Nucleus accumbens (tissue), 56 donors: ENCODE results near the gene ACAD10.
"Not testable (repeated sequence)": the region's sequence is repeated elsewhere in the genome, so short reads cannot be mapped to it uniquely, and the experiment has no call there.

Source experiments
- DNase-seq, 56 donors: peaks; one replicate each; lab custom pipeline; 2025; lab: John Stamatoyannopoulos, UW

The ACAD10 gene

DNA sequence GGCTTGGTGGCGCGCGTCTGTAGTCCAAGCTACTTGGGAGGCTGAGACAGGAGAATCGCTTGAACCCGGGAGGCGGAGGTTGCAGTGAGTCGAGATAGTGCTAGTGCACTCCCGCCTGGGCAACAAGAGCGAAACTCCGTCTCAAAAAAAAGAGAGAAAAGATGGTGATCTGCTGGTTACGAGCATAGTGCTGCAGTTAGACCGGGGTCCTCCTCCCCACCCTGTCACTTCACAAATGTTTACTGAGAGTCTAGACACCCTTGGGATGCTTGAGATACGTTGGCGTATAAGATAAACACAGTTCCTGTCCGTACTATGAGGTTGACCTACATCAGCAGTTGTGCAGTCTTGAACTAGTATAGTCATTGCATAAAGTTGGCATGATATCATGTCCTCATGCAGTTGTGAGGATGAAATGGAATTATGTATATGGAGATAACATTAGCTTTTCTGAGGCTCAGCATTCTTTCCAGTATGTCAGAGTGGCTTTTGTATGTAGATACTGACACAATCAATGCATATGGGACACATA is 787 bp downstream of the ACAD10 start:
- DNase-seq = no peak

DNA sequence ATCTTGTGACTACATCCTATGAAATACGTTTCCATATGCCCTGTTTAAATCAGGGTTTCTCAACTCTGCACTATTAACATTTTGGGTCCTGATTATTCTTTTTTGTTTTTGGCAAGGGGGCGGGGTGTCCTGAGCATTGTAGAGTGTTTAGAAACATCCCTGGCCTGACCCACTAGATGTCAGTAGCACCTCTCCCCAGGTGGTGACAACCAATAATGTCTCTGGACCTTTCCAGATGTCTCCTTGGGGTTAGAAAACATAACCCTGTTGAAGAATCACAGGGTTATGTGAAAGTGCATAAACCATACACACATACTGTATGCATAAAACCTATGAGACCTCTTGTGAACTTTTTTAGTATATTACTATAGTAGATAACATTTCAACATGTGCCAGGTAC is 1.4 kb downstream of the ACAD10 start:
- no peak for DNase-seq

DNA sequence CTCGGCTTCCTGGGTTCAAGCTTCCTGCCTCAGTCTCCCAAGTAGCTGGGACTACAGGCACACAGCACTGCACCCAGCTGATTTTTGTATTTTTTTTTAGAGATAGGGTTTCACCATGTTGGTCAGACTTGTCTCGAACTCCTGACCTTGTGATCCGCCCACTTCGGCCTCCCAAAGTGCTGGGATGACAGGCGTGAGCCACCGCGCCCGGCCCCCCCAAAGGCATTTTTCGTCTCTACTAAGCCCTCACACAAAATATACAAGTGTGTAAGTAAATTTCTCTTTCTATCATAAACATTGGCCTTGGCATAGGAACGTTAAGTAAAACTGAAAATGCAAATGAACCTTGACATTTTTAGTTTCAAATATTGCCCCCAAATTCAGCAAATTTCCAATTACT is 2.1 kb downstream of the ACAD10 start:
- DNase-seq = no peak

DNA sequence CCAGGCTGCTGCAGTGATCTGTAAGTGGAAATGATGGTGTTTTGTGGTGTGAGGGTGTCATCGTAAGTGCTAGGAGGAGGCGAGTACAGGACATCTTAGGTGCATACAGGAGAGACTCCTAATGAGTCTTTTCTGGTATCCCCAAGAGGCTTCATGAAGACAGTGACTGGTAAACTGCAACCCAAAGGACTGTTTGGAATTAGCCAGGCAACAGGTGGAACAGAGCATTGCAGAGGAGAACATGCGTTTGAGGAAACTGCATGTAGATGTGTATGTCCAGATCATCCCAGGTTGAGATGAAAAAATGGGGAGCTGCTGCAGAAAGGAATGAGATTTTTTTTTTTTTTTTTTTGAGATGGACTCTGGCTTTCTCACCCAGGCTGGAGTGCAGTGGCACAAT is 5.4 kb downstream of the ACAD10 start:
- no peak for DNase-seq

DNA sequence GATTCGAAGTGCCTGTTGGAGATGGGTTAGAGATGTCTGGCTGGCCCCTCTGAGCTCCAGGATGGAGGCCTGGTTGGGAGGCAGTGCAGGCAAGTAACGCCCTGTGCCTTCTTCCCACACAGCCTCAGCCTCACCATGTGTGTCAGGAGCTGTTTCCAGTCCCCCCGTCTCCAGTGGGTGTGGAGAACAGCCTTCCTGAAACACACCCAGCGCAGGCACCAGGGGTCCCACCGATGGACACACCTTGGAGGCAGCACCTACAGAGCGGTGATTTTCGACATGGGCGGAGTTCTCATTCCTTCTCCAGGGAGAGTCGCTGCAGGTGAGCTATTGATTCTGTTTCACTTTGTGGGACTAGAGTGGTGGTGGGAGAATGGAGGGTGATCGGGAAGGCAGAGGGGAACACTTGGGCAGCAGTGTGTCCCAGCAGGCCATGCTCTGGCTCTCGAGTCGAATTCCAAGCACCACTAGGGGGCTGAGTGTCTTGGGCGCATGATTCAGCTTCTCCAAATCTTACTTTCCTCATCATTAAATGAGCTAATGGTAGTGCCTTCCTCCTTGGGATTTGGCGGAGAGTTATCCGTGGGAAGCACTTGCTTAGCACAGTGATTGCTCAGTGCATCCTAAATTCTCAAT is 6.8 kb downstream of the ACAD10 start:
- DNase-seq = no peak

DNA sequence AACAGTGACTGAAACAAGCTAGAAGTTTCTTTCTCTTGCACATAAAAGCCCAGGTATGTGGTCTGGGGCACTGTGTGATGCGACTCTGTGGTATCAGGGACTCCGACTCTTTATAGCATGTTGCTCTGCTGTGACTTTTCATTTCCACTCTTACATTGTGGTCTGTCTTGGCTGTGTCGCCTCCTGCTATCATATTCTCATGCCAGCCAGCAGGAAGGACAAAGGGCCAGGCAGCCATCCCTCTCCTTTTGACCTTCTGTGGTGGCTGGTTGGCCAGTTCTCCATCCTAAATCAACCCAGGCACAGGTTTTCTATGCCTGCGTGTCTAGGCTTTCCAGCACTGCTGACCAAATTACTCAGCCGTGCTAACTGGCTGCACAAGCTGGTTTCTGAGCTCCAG is 8.0 kb downstream of the ACAD10 start:
- no peak for DNase-seq

DNA sequence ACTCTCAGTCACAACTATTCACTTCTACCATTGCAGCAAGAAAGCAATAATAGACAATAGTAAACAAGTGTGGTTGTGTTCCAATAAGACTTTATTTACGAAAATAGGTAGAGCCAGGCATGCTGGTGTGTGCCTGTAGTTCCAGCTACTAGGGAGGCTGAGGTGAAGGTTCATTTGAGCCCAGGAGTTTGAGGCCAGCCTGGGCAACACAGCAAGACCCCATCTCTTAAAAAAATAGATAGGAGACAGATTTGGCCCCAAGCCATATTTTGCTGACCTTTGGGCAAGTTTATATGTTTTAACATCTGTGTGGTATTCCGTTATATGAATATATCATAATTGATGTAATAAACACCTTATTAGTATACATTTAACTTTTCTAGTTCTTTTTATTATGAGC is 14.1 kb downstream of the ACAD10 start:
- DNase-seq = no peak

DNA sequence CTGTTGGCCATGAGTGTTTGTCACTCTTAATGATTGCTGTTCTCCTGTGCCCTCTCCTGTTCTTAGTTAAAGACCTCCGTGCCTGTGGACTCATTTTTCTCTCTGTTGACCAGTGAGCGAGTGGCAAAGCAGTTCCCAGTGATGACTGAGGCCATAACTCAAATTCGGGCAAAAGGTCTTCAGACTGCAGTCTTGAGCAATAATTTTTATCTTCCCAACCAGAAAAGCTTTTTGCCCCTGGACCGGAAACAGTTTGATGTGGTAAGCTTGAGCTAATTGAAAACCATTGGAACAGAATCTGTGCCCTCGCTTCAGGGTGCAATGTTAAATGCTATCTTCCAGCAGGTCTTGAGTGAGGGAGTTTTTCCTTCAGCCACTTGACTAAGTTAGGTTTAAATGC is 19.8 kb downstream of the ACAD10 start:
- DNase-seq = no peak

DNA sequence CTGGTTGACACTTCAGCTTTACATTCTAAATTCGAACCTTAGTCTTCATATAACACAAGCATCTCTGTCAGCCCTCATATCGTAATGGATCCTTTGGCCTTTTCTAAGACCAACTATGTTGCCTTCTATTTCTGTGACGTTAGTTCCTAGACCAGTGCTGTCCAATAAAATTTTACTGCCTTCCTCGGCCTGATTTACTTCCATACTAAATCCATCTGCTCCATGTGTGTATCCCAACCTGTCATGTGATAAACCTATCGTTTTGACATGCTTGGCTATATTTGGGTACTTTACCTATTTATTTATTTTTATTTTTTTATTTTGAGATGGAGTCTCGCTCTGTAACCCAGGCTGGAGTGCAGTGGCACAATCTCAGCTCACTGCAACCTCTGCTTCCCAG is 20.3 kb downstream of the ACAD10 start:
- no peak for DNase-seq

DNA sequence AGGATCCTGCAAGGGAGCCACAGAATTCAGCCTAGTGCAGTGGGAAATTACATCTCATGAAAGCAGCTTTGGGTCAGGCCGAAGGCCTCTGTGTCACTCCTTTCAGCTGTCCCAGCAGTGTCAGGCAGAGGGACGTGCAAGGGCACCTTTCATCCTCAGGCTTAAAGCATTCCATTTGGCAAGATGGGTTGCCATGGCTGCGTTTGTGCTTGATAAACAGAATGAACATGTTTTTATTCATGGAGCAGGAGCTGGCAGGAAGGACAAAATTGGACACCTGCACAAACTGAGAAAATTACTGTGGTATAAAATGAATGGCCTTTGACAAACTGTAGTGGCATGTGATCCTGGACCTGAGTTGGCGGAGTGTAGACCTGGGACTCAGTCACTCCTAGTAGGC is 29.4 kb downstream of the ACAD10 start:
- DNase-seq = no peak

DNA sequence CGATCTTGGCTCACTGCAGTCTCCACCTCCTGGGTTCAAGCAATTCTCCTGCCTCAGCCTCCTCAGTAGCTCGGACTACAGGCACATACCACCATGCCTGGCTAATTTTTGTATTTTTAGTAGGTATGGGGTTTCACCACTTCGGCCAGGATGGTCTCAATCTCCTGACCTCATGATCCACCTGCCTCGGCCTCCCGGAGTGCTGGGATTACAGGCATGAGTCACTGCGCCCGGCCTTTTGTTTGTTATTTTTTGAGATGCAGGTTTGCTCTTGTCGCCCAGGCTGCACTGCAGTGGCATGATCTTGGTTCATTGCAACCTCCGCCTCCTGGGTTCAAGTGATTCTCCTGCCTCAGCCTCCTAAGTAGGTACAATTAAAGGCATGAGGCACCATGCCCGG is 33.5 kb downstream of the ACAD10 start:
- DNase-seq = not testable (repeated sequence)

DNA sequence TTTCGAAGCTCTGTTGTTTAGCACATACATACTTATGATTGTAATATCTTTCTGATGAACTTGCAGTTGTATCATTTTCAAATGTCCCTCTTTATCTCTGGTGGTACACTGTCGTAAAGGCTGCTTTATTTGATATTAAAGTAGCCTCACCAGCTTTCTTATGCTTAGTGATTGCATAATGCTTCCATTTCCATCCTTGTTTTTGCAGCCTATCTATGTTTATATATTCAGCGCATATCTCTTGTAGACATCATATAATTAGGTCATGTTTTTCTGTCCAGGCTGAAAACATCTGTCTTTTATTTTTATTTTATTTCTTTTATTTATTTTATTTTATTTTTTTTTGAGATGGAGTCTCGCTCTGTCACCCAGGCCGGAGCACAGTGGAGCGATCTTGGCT is 34.6 kb downstream of the ACAD10 start:
- DNase-seq = no peak

DNA sequence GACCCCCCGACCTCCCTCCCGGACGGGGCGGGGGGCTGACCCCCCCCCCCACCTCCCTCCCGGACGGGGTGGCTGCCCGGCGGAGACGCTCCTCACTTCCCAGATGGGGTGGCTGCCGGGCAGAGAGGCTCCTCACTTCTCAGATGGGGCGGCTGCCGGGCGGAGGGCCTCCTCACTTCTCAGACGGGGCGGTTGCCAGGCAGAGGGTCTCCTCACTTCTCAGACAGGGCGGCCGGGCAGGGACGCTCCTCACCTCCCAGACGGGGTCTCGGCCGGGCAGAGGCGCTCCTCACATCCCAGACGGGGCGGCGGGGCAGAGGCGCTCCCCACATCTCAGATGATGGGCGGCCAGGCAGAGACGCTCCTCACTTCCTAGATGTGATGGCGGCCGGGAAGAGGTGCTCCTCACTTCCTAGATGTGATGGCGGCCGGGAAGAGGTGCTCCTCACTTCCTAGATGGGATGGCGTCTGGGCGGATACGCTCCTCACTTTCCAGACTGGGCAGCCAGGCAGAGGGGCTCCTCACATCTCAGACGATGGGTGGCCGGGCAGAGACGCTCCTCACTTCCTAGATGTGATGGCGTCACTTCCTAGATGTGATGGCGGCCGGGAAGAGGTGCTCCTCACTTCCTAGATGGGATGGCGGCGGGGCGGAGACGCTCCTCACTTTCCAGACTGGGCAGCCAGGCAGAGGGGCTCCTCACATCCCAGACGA is 38.0 kb downstream of the ACAD10 start:
- not testable (repeated sequence) for DNase-seq

DNA sequence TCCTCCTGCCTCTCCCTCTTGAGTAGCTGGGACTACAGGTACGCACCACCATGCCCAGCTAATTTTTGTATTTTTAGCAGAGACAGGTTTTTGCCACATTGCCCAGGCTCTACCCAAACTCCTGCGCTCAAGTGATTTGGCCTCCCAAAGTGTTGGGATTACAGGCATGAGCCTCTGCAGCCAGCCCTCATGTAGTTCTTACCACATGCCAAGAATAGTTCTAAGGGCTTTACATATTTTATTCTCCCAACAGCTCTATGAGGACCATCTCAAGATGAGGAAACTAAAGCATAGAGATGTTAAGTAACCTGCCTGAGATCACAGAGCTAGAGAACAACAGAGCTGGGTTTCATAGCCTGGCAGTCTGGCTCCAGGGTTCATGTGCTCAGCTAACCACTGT is 42.9 kb downstream of the ACAD10 start:
- no peak for DNase-seq

DNA sequence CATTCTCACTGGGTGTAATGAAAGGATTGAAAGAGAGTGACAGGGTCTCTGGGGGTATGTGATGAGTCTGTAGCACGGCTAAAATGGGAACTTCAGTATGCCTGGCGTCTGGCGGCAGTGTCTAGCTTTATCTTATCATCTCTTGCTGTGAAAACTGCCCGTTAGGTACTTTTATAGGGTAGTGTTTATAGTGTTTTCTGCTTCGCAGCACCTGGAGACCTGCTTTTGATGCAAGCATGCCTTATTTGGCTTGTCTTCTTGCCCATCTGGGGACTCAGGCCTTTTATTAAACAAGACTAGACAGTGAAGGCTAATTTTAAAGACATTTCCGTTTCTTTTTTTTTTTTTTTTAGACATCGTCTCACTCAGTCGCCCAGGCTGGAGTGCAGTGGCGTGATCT is 44.6 kb downstream of the ACAD10 start:
- no peak for DNase-seq

DNA sequence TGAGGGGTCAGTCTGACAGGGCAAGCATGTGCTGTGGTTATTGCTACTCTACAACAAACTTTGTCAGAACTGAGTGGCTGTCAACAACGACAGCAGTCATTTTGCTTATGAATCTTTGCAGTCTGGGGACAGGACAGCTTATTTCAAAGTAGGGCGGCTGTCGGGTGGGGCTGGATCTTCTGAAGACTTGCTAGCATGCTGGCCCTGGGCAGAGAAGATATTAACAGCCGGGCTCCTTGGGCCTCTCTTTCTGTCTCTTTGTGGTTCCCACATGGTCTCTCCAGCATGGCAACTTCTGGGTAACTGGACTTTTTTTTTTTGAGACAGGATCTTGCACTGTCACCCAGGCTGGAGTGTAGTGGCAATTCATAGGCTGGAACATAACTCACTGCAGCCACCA is 46.9 kb downstream of the ACAD10 start:
- no peak for DNase-seq

DNA sequence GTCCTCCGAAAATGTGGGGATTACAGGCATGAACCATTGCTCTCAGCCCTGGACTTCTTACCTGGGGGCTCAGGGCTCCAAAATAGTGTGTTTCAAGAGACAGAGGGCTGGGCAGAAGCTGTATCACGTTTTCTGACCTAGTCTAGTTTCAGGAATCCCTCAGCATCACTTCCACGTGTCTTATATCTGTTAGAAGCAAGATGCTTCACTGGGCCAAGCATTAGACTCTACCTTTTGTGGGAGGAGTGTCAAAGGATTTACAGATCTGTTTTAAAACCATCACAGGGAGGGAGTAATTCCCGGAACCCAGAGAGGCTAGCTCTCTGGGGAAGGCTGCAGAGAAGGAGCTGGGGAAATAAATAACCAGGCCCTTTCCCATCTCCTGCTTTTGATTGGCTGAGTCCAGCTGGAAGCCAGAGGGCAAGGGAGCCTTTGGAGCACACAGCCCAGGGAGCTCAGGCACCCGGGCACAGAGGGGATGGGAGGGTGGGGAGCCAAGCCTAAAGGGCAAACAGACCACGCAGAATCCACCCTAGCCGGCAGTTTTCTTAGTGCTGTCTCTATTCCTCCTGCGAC is 47.6 kb downstream of the ACAD10 start:
- DNase-seq = no peak

DNA sequence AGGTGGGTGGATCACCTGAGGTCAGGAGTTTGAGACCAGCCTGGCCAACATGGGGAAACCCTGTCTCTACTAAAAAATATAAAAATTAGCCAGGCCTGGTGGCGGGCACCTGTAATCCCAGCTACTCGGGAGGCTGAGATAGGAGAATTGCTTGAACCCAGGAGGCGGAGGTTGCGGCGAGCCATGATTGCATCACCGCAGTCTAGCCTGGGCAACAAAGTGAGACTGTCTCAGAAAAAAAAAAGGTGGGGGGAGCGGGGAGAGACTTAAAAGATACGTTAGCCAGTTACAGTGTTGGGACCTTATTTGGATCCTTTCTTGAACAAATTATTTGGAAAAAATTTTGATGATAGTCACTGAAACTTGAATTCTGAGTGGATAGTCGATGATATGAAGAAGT is 53.7 kb downstream of the ACAD10 start:
- DNase-seq = not testable (repeated sequence)

DNA sequence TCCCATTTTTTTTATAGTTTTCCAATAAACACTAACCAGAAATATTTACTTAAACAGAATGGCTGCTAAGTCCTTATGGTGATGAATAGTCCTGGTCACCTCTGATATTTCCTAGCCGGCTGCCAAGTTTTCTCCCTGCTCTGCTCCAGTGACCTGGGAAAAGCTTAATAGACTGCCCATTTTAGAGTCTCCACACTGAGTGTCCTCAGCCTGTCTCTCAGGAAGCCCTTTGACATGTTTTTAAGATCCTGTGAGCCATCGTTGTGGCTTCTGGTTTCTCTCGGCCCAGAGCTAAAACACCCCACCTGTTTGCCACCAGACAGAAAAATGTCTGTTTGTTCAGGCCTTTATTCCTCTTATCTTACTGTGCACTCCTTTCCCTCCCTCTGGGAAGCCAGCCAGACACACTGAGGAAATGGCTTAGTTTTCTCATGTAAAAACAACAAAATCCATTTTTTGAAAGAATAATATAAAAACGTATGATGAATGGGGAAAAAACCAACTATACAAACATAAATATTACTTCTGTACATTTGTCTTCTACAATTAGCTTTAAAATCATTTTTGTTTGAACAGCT is 55.5 kb downstream of the ACAD10 start:
- DNase-seq = no peak

DNA sequence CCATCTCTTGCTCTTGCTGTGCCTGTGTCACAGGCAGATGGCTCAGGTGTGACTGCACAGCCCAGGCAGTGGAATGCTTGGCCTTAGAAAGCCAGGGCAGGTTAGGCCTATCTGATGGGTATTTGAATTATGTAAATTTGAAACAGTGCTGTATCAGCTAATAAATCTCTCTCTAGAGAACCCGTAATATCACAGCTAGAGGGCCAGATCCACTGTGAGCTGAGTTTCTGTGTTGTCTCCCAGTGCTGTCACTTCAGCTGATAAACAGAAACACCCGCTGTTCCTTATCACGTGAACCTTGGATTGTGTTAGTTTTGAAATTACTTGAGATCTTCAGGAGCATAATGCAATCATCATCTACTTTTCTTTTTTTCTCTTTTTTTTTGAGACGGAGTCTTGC is 59.4 kb downstream of the ACAD10 start:
- no peak for DNase-seq

DNA sequence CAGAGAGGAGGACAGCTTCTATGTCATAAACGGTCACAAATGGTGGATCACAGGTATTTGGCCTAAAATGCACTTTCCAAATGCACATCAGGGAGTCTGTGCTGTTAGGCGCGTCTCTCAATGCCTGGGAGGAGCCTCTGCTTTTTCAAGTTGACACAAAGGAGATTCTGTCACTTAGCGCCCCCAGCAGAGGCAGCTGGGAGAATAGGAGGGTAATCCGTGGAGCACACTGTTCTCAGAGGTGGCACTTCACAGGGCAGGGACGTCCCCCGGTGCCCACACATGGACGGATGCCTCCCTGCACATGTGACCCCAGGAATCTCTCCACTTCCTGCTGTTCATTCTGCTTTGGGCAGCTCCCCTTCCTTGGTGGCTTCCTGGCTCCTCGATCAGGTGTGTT is 61.5 kb downstream of the ACAD10 start:
- peak in 12 of 56 donors; percentile 6 to 47 (median 30) for DNase-seq
